IPS-NIHi7 (cell line): ENCODE measurements around the gene CASP1.

Experiments
- DNase-seq: peaks from one replicate; pipeline ENCODE4 v3.0.0; 2012; ENCODE audit warnings: mixed read lengths; ENCODE audit errors: extremely low spot score

The CASP1 gene

DNA sequence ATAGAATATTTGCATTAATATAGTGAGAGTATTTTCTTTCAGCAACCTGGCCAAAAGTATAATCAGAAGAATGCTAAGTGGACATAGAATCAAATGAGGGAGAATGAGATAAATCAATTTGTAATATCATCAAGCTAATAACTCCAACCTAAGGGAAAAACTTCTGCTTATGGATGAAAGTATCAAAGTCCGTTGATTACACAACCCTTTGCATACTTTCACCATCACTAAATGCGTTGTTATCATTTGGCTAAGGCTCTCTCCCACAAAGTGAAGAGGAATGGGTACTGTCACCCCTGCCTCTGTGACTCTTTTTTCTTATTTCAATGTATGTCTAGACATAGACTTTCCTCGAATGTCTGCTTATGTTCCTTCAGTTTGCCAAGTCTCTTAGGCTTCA is 50.1 kb downstream of the CASP1 start:
- no peak for DNase-seq

DNA sequence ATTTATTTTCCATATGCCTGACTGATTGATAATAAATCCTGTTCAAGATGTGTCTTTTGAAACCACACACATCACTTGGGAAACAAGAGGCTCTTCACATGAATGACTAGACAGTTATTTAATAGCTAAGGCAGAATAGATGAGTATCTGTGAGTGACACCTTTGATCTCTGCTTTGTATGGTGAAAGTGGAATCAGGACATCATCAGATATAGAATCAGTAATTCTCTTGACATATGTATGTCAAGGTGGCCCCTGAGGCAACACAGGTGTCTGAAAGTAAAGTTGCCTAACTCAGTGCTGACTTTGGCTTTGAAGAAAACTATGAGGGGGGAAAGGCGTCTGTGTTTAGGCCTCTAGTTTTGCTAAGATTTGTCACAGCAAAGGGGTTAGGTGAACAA is 55.1 kb downstream of the CASP1 start:
- DNase-seq, result no peak
